Activated CD8-positive, alpha-beta memory T cell treated with anti-CD3 and anti-CD28 coated beads, Interleukin-2, amount 50 U/mL, for 4 hours (primary cell): ENCODE data around the gene COBL.

Experiments used
- DNase-seq: peaks from one replicate; pipeline ENCODE4 v3.0.0-alpha.2; 2020

The COBL gene

DNA sequence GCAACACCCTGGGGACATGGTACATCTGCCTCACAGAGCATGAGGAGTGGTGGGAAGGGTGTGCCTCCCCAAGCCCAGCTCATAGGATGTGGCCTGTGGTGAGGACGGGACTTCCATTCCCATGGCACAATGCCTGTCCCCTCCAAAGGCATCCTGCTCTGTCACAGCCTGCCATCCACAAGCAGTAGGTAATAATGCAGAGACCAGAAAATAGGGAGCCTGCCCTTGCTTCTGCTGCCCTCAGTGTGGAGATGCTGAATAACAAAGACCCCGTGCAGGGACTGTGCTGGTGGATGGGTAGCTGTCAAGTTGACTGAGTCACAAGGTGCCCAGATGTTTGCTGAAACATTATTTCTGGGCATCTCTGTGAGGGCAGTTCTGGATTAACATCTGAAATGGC lies 334.0 kb downstream of the COBL start:
- DNase-seq, result no peak

DNA sequence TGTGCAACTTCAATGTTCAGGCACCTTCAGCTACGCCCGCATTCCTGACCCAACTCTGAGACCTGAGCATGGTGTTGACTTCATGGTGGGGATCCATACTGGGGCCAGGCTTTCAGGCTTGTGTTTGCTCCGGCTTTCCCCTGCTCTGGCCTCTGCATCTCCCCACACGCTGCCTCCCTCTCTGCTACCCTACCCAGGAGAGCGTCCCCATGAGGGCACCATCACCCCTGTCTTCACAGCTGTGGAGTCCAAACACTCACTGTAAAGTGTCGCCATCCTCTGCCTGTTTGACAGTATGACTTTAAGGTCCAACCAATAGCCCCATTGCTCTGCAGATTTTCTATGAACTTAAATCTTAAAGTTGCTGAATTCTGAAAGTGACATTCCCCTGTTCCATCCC lies 334.9 kb downstream of the COBL start:
- no peak for DNase-seq

DNA sequence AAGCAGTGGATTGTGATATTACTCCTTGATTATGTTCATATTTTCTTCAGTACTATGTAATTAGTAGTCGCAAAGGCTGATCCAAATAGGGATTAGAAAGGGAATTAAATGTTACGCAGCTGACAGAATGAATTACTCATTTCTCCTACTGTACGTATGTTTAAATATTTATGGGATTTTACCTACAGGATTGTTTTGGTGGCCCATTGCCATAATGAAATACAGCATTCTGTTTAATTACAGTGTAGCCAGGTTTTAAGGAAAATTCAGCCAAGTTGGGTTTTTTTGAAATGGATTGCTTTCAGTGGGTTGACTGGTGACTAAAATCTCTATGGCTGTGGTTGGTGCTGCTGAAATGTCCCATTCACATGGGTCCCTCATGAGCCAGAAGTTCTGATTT lies 336.2 kb downstream of the COBL start:
- no peak for DNase-seq

DNA sequence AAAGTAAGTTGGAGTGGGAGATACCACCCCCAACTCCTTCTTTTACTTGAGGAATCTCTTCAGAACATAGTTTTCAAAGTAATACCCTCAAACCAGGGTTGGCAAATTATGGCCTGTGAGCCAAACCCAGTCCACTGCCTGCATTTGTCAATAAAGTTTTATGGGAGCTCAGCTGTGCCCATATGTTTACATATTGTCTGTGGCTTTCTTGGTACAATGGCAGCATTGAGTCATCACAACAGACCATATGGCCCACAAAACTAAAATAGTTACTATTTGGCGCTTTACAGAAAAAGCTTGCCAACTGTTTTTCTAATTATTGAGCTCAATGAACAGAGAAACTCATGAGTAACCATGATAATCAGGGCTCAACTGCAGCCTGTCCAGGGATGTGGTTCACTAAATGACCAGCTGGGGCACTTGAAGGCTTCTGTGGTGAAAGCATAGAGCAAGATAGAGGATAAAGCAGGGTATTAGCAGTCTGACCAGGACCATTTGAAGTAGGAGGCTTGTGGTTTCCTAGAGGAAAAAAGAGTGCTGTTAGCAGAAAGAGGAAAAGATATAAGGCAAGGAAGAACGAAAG lies 337.9 kb downstream of the COBL start:
- DNase-seq, result no peak

DNA sequence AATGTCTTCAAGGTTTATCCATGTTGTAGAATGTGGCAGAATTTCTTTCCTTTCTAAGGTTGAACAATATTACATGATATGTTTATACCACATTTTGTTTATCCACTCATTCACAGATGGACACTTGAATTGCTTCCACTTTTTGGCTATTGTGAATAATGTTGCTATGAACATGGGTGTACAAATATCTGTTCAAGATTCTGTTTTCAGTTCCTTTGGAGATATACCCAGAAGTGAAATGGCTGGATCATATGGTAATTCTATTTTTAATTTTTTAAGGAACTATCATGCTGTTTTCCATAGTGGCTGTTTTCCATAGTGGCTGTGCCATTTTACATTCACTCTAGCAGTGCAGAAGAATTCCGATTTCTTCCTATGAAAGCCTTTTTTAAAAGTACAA lies 339.2 kb downstream of the COBL start:
- no peak for DNase-seq

DNA sequence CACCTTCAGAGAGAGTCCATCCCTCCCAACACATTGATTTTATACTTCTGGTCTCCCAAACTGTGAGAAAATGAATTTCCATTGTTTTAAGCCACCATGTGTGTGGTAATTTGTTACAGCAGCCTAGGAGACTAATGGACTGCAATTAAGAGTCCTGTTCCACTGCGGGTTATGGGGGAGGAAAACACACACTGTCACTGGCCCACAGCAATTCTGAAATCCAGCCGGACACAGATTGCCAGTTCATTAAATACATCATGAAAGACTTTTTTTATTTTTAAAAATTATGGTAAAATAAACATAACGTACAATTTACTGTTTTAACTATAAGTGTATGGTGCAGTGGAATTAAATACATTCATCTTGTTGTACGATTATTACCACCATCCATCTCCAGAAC lies 340.5 kb downstream of the COBL start:
- DNase-seq, result no peak

DNA sequence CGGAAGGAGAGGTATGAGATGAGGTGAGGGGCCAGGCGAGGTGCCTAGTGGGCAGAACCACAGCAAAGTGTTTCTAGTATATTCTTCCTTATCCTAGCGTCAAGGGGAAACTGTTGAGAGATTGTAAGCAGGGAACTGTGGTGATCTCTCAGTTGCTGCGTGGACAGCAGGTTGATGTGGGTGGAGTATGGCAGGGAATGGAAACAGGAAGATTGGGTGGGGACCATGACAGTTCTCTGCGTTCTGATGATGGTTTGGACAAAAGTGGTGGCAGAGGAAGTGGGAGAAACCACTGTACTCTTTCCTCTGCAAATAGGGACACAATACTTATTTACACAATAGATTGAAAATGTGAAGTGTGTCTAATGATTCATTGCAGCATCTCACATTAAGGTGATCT lies 342.4 kb downstream of the COBL start:
- no peak for DNase-seq

DNA sequence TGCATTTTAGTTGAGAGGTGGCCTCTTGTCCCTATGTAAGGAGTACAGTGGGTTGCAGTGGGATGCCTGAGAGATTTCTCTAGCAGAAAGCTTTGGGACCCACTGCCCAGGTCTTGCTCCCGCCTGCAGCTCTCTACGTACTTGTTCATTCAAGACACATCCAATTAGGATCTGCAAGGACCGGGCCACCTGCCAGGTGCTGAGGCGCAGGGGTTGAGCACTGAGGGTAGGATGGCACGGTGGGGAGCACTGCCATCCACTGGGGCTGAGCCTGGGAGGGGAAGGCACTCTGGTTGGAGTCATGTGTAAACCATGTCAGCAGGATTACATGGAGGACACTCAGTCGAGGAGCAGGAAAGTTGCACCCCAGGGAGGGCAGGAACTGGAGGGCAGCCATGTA lies 342.8 kb downstream of the COBL start:
- no peak for DNase-seq

DNA sequence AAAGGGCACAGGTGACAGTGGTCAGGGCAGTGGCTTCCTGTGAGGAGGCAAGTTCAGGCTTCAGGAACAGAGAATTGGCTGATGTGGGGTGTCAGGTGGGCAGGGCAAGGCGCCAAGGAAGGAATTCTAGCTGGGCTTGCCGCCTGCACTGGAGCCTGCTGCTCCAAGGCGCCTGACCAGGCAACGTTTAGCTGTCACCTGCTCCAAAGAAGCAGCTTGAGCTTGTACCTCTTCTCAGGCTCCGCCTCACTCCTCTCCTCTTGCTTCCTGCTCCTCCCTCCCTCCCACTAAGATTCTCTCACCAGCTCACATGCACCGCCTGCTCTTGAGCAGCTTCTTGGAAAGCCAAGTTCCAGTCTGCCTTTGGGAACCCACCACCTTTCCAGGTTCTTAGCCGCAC lies 346.5 kb downstream of the COBL start:
- no peak for DNase-seq
